NCI-H82 treated with DMSO at 0.1 percent for 48 hours (cell line): ENCODE results near the gene UNC5CL.
"Not testable (repeated sequence)": the region's sequence is repeated elsewhere in the genome, so short reads cannot be mapped to it uniquely, and the experiment has no call there.

Experiments used
- DNase-seq: peaks from one replicate; lab custom pipeline; 2025; ENCODE audit not compliant: unreplicated experiment; lab: John Stamatoyannopoulos, UW

UNC5CL gene

GRCh38 chr6:41040940-41041536 is 2.0 kb upstream of the UNC5CL start:
- no peak for DNase-seq

- DNase-seq, result no peak
These were observed 1.3 kb upstream of the UNC5CL start for GRCh38 chr6:41040101-41040939.

- no peak for DNase-seq
These were observed 816 bp downstream of the UNC5CL start for GRCh38 chr6:41038205-41038604.

GRCh38 chr6:41037107-41037900 is 1.7 kb downstream of the UNC5CL start:
- no peak for DNase-seq

- DNase-seq, result no peak
These were observed 2.4 kb downstream of the UNC5CL start for GRCh38 chr6:41036601-41037000.

GRCh38 chr6:41036186-41036585 is 2.8 kb downstream of the UNC5CL start:
- no peak for DNase-seq

- no peak for DNase-seq
These were observed 5.2 kb downstream of the UNC5CL start for GRCh38 chr6:41033776-41034175.

GRCh38 chr6:41032830-41033229 is 6.2 kb downstream of the UNC5CL start:
- no peak for DNase-seq

GRCh38 chr6:41028561-41029412 is 10.2 kb downstream of the UNC5CL start:
- no peak for DNase-seq

- DNase-seq, result peak; percentile 14
These were observed 11.0 kb downstream of the UNC5CL start for GRCh38 chr6:41027799-41028560.

- no peak for DNase-seq
These were observed 11.8 kb downstream of the UNC5CL start for GRCh38 chr6:41027241-41027640.

- DNase-seq, result no peak
These were observed 13.0 kb downstream of the UNC5CL start for GRCh38 chr6:41025966-41026530.

GRCh38 chr6:41023114-41023513 is 15.9 kb downstream of the UNC5CL start:
- no peak for DNase-seq

- no peak for DNase-seq
These were observed 16.7 kb downstream of the UNC5CL start for GRCh38 chr6:41022294-41022693.

- no peak for DNase-seq
These were observed 17.2 kb downstream of the UNC5CL start for GRCh38 chr6:41021832-41022231.

GRCh38 chr6:41017663-41018062 is 21.4 kb downstream of the UNC5CL start:
- no peak for DNase-seq

- DNase-seq, result not testable (repeated sequence)
These were observed 23.2 kb downstream of the UNC5CL start for GRCh38 chr6:41015860-41016259.

- no peak for DNase-seq
These were observed 24.2 kb downstream of the UNC5CL start for GRCh38 chr6:41014780-41015179.

GRCh38 chr6:41013466-41014153 is 25.4 kb downstream of the UNC5CL start:
- DNase-seq, result no peak
